ENCODE results near the gene TSGA10IP.
A peak's percentile ranks its signal among the peaks of the same experiment; 100 is the strongest.

Gene TSGA10IP

GRCh38 chr11:65945430-65945911 is at the start of gene TSGA10IP:
TSS of gene TSGA10IP (plus strand) at chr11:65945480. CDS start at chr11:65945676, 196 bp downstream.
- no peak for DNase-seq

- no peak for DNase-seq
Measured at GRCh38 chr11:65895482-65895981, 49.7 kb upstream of the TSGA10IP start.

GRCh38 chr11:65896034-65896999 is 49.0 kb upstream of the TSGA10IP start:
- DNase-seq, result no peak

- DNase-seq, result no peak
Measured at GRCh38 chr11:65897020-65897471, 48.2 kb upstream of the TSGA10IP start.

GRCh38 chr11:65898656-65899355 is 46.5 kb upstream of the TSGA10IP start:
- no peak for DNase-seq

GRCh38 chr11:65899356-65900124 is 45.7 kb upstream of the TSGA10IP start:
- peak; percentile 54 to 66 for DNase-seq

GRCh38 chr11:65900125-65900898 is 45.0 kb upstream of the TSGA10IP start, which contains the start of gene FOSL1:
TSS of gene FOSL1 (minus strand) at chr11:65900388. CDS start at chr11:65900339, 49 bp downstream.
- DNase-seq, result peak; percentile 97

- DNase-seq, result no peak
Measured at GRCh38 chr11:65900899-65901180, 44.4 kb upstream of the TSGA10IP start.

GRCh38 chr11:65903068-65903481 is 42.2 kb upstream of the TSGA10IP start:
- DNase-seq, result no peak

GRCh38 chr11:65903715-65904114 is 41.6 kb upstream of the TSGA10IP start:
- DNase-seq, result no peak

- no peak for DNase-seq
Measured at GRCh38 chr11:65906602-65907001, 38.7 kb upstream of the TSGA10IP start.

GRCh38 chr11:65907878-65908277 is 37.4 kb upstream of the TSGA10IP start:
- no peak for DNase-seq

GRCh38 chr11:65911682-65912568 is 33.4 kb upstream of the TSGA10IP start:
- no peak for DNase-seq

GRCh38 chr11:65912845-65913244 is 32.4 kb upstream of the TSGA10IP start:
- DNase-seq, result no peak

- DNase-seq, result no peak
Measured at GRCh38 chr11:65915101-65915820, 30.0 kb upstream of the TSGA10IP start.

- DNase-seq, result peak in 1 of 2 donors; percentile 52
Measured at GRCh38 chr11:65915821-65916251, 29.4 kb upstream of the TSGA10IP start.

GRCh38 chr11:65916391-65916790 is 28.9 kb upstream of the TSGA10IP start:
- no peak for DNase-seq

GRCh38 chr11:65917077-65917433 is 28.2 kb upstream of the TSGA10IP start:
- no peak for DNase-seq

- DNase-seq, result no peak
Measured at GRCh38 chr11:65917434-65918210, 27.7 kb upstream of the TSGA10IP start.

Data from CD4-positive, alpha-beta T cell treated with Interleukin-4 for 1 hour (primary cell).